GM12872 (cell line): ENCODE data around the gene LRMDA.

Experiments
- CTCF ChIP-seq: IDR thresholded peaks from 3 replicates; pipeline ENCODE4 v1.5.1; 2011; ENCODE audit warnings: low read depth, mild to moderate bottlenecking, low read length, moderate library complexity; ENCODE audit not compliant: insufficient read depth

Gene LRMDA

GRCh38 chr10:75776738-75777504, 345.5 kb downstream of the LRMDA start:
- no peak for TF ChIP-seq CTCF

DNA sequence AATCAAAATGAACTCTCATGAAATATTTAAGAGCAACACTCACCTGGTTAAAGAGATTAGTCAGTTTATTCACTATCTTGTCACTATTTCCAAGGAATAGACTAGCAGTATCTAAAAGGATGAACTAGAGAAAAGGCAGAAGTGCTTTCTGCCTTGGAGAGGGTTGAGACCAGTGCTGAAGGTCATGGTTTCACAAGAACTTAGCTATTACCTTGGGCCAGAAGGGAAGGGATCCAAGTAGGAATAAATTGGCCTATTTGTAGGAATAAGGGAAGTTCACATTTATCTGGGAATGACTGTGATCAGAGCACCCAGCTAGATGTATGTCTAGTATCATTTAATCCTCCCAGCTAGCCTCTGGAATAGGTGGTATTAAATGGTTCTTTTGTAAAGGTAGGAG, 347.2 kb downstream of the LRMDA start:
- TF ChIP-seq CTCF, result no peak

DNA sequence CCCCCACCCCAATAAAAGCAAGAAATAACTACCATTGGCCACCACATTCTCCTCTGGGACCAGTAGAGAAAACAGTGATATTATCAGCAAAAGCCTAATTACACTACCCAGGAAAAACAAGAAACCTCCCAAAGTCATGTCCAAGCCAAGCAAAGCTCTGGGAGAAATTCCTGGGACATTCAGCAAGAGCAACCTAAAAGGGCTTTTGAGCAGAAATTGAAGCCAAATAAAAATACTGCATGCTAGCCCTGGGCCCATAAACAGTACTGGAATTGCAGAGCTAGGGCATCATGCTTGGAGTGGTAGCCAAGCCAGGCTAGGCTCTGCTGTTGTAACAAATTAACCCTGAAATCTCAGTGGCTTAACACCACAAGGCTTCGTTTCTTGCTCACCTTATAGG, 347.9 kb downstream of the LRMDA start:
- no peak for TF ChIP-seq CTCF

GRCh38 chr10:75782463-75783248, 351.2 kb downstream of the LRMDA start:
- TF ChIP-seq CTCF, result no peak

GRCh38 chr10:75788394-75789205, 357.2 kb downstream of the LRMDA start:
- TF ChIP-seq CTCF, result no peak

- no peak for TF ChIP-seq CTCF
Observed at GRCh38 chr10:75793848-75794247, 362.4 kb downstream of the LRMDA start.

GRCh38 chr10:75801121-75801520, 369.7 kb downstream of the LRMDA start:
- no peak for TF ChIP-seq CTCF
